Measurements from ENCODE around the gene IL1RAPL1.

Gene IL1RAPL1

DNA sequence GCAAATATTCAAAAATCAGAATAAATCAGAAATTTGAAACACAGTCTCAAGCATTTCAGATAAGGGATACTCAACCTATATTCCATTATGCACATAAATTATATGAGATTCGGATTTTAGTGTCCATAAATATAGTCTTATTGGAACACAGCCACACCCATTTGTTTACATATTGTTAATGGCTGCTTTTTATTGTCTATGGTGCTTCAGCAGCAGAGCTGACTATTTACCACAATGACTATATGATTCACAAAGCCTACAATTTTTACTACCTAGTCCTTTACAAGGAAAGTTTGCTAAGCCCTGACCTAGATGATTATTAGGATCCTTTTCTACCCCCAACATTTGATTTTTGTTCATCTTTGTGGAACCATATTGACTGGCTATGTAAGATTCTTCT lies 63.9 kb downstream of the IL1RAPL1 start:
- H3K36me3 ChIP-seq (ENCODE audit: insufficient read depth, low read length), result no peaks in the 10 kb centered on the region
- no peak overlapping the region for H3K9ac ChIP-seq (ENCODE audit: low read depth, low read length, poor library complexity, severe bottlenecking)
- no peaks in the 10 kb centered on the region for H4K20me1 ChIP-seq (ENCODE audit: insufficient read depth, low read length, poor library complexity, severe bottlenecking)
- no peaks in the 10 kb centered on the region for H3K27me3 ChIP-seq (ENCODE audit: insufficient read depth, low read length, poor library complexity, severe bottlenecking)
- no peak overlapping the region for H3K4me2 ChIP-seq (ENCODE audit: low read depth, low read length, poor library complexity, severe bottlenecking)
- H2AFZ ChIP-seq (ENCODE audit: low read length), result no peak overlapping the region
- no peak overlapping the region for H3K4me3 ChIP-seq (ENCODE audit: low read length, poor library complexity, severe bottlenecking)
- H3K4me1 ChIP-seq (ENCODE audit: insufficient read depth, low read length, poor library complexity, severe bottlenecking), result no peaks in the 10 kb centered on the region
- H3K79me2 ChIP-seq (ENCODE audit: insufficient read depth, low read length), result no peaks in the 10 kb centered on the region
- no peaks in the 10 kb centered on the region for H3F3A ChIP-seq (ENCODE audit: low read depth)
- H3K9me3 ChIP-seq (ENCODE audit: insufficient read depth, low read depth, low read length), result no peaks in the 10 kb centered on the region
- no peaks in the 10 kb centered on the region for H3K9me2 ChIP-seq (replicated peaks; ENCODE audit: low read depth, low read length)
- TF ChIP-seq EZH2phosphoT487 (IDR thresholded peaks at IDR 0.05; ENCODE audit: borderline replicate concordance), result no peak
- TF ChIP-seq, protein P1, sequence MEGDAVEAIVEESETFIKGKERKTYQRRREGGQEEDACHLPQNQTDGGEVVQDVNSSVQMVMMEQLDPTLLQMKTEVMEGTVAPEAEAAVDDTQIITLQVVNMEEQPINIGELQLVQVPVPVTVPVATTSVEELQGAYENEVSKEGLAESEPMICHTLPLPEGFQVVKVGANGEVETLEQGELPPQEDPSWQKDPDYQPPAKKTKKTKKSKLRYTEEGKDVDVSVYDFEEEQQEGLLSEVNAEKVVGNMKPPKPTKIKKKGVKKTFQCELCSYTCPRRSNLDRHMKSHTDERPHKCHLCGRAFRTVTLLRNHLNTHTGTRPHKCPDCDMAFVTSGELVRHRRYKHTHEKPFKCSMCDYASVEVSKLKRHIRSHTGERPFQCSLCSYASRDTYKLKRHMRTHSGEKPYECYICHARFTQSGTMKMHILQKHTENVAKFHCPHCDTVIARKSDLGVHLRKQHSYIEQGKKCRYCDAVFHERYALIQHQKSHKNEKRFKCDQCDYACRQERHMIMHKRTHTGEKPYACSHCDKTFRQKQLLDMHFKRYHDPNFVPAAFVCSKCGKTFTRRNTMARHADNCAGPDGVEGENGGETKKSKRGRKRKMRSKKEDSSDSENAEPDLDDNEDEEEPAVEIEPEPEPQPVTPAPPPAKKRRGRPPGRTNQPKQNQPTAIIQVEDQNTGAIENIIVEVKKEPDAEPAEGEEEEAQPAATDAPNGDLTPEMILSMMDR (conservative IDR thresholded peaks at IDR 0.05; ENCODE audit: low read length), result no peak

DNA sequence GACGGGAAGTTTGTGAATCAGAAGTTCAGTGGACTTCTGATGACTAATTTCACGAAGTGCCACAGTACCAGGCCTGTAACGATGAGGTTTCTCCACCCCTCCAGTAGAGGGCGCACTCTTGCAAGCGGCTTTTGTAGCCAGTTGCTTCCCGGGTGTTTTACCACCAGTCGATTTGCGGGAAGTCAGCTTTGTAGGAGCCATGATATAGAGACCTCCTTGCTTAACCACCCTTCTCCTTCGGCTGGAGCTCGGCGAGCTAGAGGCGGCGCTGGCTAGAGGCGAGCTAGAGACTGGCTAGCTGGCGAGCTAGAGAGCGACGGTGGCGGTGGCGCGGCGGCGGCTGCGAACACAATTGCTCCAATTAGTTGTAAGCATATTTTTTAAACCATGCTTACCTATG lies 72.0 kb downstream of the IL1RAPL1 start:
- H3K27me3 ChIP-seq (ENCODE audit: insufficient read depth, low read length, poor library complexity, severe bottlenecking), result no peaks in the 10 kb centered on the region
- H3K4me2 ChIP-seq (ENCODE audit: low read depth, low read length, poor library complexity, severe bottlenecking), result no peak overlapping the region
- H3K79me2 ChIP-seq (ENCODE audit: insufficient read depth, low read length), result no peaks in the 10 kb centered on the region
- no peaks in the 10 kb centered on the region for H3K4me1 ChIP-seq (ENCODE audit: insufficient read depth, low read length, poor library complexity, severe bottlenecking)
- H2AFZ ChIP-seq (ENCODE audit: low read length), result no peak overlapping the region
- TF ChIP-seq EZH2phosphoT487 (IDR thresholded peaks at IDR 0.05; ENCODE audit: borderline replicate concordance), result no peak
- TF ChIP-seq, protein P1 (conservative IDR thresholded peaks at IDR 0.05; ENCODE audit: low read length), result peak; percentile 54
- H3K36me3 ChIP-seq (ENCODE audit: insufficient read depth, low read length), result no peaks in the 10 kb centered on the region
- no peak overlapping the region for H3K9ac ChIP-seq (ENCODE audit: low read depth, low read length, poor library complexity, severe bottlenecking)
- H3K9me3 ChIP-seq (ENCODE audit: insufficient read depth, low read depth, low read length), result no peaks in the 10 kb centered on the region
- no peaks in the 10 kb centered on the region for H3K9me2 ChIP-seq (replicated peaks; ENCODE audit: low read depth, low read length)
- H3F3A ChIP-seq (ENCODE audit: low read depth), result no peaks in the 10 kb centered on the region
- H4K20me1 ChIP-seq (ENCODE audit: insufficient read depth, low read length, poor library complexity, severe bottlenecking), result no peaks in the 10 kb centered on the region
- H3K4me3 ChIP-seq (ENCODE audit: low read length, poor library complexity, severe bottlenecking), result no peak overlapping the region

DNA sequence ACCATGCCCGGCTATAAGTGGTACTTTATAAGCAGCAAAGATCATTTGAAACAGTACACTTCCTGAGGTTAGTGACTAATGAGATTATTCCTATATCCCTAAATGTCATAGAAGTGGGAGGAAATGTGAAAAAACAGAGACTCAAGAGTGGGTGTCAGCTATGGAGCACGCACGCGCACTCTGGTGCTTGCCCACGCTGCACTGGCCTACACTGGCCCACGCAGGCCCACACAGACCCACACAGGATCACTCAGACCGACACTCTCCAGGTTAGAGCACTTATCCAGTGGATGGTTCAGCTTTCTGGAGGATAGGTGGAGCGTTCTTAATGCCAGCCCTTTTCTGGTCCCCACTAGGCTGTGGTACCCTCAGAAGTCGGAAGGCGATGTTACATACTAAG lies 78.5 kb downstream of the IL1RAPL1 start:
- H4K20me1 ChIP-seq (ENCODE audit: insufficient read depth, low read length, poor library complexity, severe bottlenecking), result no peaks in the 10 kb centered on the region
- no peak overlapping the region for H3K4me2 ChIP-seq (ENCODE audit: low read depth, low read length, poor library complexity, severe bottlenecking)
- no peaks in the 10 kb centered on the region for H3K4me1 ChIP-seq (ENCODE audit: insufficient read depth, low read length, poor library complexity, severe bottlenecking)
- no peaks in the 10 kb centered on the region for H3K36me3 ChIP-seq (ENCODE audit: insufficient read depth, low read length)
- no peak overlapping the region for H3K9ac ChIP-seq (ENCODE audit: low read depth, low read length, poor library complexity, severe bottlenecking)
- H3K79me2 ChIP-seq (ENCODE audit: insufficient read depth, low read length), result no peaks in the 10 kb centered on the region
- H3K9me3 ChIP-seq (ENCODE audit: insufficient read depth, low read depth, low read length), result no peaks in the 10 kb centered on the region
- H3K4me3 ChIP-seq (ENCODE audit: low read length, poor library complexity, severe bottlenecking), result no peak overlapping the region
- H2AFZ ChIP-seq (ENCODE audit: low read length), result no peak overlapping the region
- H3K9me2 ChIP-seq (replicated peaks; ENCODE audit: low read depth, low read length), result no peaks in the 10 kb centered on the region
- TF ChIP-seq EZH2phosphoT487 (IDR thresholded peaks at IDR 0.05; ENCODE audit: borderline replicate concordance), result no peak
- TF ChIP-seq, protein P1 (conservative IDR thresholded peaks at IDR 0.05; ENCODE audit: low read length), result no peak
- no peaks in the 10 kb centered on the region for H3K27me3 ChIP-seq (ENCODE audit: insufficient read depth, low read length, poor library complexity, severe bottlenecking)
- no peaks in the 10 kb centered on the region for H3F3A ChIP-seq (ENCODE audit: low read depth)
